PFSK-1 (cell line): ENCODE measurements around the gene NOC3L.

Source experiments
- FOXP2 ChIP-seq: optimal IDR thresholded peaks from 2 replicates; pipeline ENCODE3; 2011; ENCODE audit warnings: borderline replicate concordance, control low read depth, inconsistent platforms; ENCODE audit not compliant: insufficient read depth; ENCODE audit errors: extremely low read length, extremely low read depth
- POLR2AphosphoS5 ChIP-seq: IDR thresholded peaks from 2 replicates; pipeline ENCODE4 v1.6.1; 2012; ENCODE audit warnings: low read depth, mild to moderate bottlenecking, control low read depth, low read length, moderate library complexity
- SIN3A ChIP-seq: IDR thresholded peaks from 2 replicates; pipeline ENCODE4 v1.6.1; 2012; ENCODE audit warnings: mild to moderate bottlenecking, low read length, moderate library complexity, borderline replicate concordance; ENCODE audit not compliant: insufficient read depth
- TAF1 ChIP-seq: IDR thresholded peaks from 2 replicates; pipeline ENCODE4 v1.6.1; 2012; ENCODE audit warnings: low read length, control low read depth, borderline replicate concordance; ENCODE audit not compliant: insufficient read depth
- TF ChIP-seq, protein P1 (sequence below), 2 experiments: IDR thresholded peaks; 2 replicates each; pipeline versions ENCODE4 v1.6.1 to v1.8.0; 2011 to 2012; ENCODE audit warnings: low read depth in 2 of 2, low read length in 2 of 2, control low read depth in 1 of 2, inconsistent platforms in 1 of 2, mild to moderate bottlenecking in 1 of 2, moderate library complexity in 1 of 2; ENCODE audit not compliant: insufficient read depth in 1 of 2

The NOC3L gene

DNA sequence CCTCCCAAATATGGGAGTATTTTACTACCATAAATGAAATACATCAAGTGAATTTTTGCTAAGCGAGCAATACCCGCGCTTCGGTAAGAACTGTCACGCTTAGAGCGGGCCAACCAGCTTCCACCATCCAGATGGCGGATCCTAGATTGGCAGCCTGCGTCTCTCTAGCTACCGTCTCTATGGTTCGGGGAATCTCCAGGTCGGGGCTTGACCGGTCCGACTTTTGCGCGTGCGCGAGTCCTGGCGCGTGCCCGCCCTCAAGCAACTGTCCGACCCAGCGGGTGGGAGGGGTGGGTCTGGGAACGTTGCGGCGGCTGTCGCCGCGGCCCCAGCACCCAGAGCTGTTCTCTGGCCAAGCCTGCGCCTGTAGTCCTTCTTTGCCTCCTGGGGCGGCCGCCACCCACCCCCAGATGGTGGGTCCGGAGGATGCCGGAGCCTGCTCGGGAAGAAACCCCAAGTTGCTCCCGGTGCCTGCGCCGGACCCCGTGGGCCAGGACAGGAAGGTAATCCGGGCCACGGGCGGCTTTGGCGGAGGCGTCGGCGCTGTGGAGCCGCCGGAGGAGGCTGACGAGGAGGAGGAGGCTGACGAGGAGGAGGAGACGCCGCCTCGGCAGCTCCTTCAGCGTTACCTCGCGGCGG lies 39.6 kb upstream of the NOC3L start, which contains the start of gene TBC1D12:
TBC1D12 (plus strand) TSS at position 338 of the 639 bp plus-strand sequence; CDS start at position 411, 73 bp downstream.
- TF ChIP-seq TAF1: peak; percentile 43; the same call in 1 of the 2 replicates
- TF ChIP-seq SIN3A: no peak
- TF ChIP-seq, protein P1, sequence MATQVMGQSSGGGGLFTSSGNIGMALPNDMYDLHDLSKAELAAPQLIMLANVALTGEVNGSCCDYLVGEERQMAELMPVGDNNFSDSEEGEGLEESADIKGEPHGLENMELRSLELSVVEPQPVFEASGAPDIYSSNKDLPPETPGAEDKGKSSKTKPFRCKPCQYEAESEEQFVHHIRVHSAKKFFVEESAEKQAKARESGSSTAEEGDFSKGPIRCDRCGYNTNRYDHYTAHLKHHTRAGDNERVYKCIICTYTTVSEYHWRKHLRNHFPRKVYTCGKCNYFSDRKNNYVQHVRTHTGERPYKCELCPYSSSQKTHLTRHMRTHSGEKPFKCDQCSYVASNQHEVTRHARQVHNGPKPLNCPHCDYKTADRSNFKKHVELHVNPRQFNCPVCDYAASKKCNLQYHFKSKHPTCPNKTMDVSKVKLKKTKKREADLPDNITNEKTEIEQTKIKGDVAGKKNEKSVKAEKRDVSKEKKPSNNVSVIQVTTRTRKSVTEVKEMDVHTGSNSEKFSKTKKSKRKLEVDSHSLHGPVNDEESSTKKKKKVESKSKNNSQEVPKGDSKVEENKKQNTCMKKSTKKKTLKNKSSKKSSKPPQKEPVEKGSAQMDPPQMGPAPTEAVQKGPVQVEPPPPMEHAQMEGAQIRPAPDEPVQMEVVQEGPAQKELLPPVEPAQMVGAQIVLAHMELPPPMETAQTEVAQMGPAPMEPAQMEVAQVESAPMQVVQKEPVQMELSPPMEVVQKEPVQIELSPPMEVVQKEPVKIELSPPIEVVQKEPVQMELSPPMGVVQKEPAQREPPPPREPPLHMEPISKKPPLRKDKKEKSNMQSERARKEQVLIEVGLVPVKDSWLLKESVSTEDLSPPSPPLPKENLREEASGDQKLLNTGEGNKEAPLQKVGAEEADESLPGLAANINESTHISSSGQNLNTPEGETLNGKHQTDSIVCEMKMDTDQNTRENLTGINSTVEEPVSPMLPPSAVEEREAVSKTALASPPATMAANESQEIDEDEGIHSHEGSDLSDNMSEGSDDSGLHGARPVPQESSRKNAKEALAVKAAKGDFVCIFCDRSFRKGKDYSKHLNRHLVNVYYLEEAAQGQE (IDR thresholded peaks at IDR 0.05; ENCODE audit: insufficient read depth in 1 of 2, low read depth in 2 of 2, low read length in 2 of 2): no peak
- TF ChIP-seq FOXP2: peak; percentile 13
- peak; percentile 56; the same call in 1 of the 2 replicates for TF ChIP-seq POLR2AphosphoS5

DNA sequence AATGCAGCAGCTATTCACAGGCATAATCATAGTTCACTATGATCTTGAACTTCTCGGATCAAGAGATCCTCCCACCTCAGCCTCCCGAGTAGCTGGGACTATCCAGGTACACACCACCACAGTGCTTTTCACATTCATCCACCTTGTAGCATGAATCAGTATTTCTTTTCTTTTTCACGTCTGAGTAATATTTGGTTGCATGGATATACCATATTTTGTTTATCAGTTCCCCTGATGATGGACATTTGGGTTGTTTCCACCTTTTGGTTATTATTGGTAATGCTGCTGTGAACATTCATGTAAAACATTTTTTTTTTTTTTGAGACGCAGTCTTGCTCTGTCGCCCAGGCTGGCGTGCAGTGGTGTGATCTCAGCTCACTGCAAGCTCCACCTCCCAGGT lies 36.0 kb upstream of the NOC3L start:
- TF ChIP-seq, protein P1 (IDR thresholded peaks at IDR 0.05; ENCODE audit: insufficient read depth in 1 of 2, low read depth in 2 of 2, low read length in 2 of 2): no peak
- no peak for TF ChIP-seq POLR2AphosphoS5
- no peak for TF ChIP-seq TAF1
- TF ChIP-seq SIN3A: no peak
- TF ChIP-seq FOXP2: no peak

DNA sequence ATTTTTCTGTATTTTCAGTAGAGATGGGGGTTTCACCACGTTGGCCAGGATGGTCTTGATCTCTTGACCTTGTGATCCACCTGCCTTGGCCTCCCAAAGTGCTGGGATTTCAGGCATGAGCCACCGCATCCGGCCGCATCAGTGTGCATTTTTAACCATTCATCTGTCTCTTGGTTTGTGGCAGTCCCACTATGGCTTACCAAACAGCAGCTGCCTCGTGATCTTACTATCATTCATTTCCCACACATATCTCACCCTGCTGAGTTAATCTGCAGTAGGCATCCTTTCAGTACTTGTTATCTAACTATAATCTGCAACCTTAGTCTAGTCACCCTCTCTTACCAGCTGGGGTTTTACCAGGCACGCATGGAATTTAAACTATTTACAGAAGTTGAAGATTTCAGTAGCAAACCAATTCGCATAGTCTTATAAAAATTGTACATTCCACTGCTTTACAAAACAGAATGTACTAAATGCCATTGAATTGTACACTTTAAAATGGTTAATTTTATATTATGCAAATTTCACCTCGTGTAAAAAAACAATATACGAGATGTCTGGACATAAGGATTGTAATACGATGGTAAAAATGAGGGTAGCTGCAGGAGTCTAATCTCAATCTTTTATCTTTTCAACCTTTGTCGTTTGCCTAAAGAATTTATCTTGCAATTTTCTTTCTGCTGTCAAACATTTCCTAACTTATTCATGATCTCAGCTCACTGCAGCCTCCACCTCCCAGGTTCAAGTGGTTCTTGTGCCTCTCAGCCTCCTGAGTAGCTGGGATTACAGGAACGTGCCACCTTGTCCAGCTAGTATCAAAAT lies 35.0 kb upstream of the NOC3L start:
- TF ChIP-seq TAF1 (no peak), POLR2AphosphoS5 (no peak), SIN3A (no peak), FOXP2 (no peak)
- TF ChIP-seq, protein P1 (IDR thresholded peaks at IDR 0.05; ENCODE audit: insufficient read depth in 1 of 2, low read depth in 2 of 2, low read length in 2 of 2): no peak

DNA sequence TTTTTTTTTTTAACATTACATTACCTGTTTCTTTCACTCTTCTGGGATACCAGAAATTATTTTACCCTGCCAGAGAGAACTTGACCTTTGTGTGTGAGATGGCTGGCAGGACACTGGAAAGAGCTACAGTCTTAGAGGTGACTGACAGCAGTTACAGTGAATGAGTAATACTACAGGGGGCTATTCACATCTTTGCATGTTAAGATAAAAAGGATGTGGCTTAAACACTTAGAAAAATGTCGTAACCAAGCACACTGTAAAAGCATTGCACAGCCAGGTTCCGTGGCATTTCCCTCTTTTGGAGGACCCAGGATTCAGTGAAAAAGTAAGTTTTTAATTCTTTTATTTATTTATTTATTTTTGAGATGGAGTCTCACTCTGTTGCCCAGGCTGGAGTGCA lies 20.8 kb upstream of the NOC3L start:
- TF ChIP-seq FOXP2: no peak
- no peak for TF ChIP-seq TAF1
- no peak for TF ChIP-seq SIN3A
- TF ChIP-seq POLR2AphosphoS5: no peak
- TF ChIP-seq, protein P1 (IDR thresholded peaks at IDR 0.05; ENCODE audit: insufficient read depth in 1 of 2, low read depth in 2 of 2, low read length in 2 of 2): no peak
